Hepatocyte (in vitro differentiated cells): ENCODE data around the gene GRIA1. TPM values are rescaled to one million over a fixed set of nuclear protein-coding genes. Genes with fewer than 3 reads are reported as not detected.
"Not testable (repeated sequence)": the region's sequence is repeated elsewhere in the genome, so short reads cannot be mapped to it uniquely, and the experiment has no call there.

Source experiments
- DNase-seq: peaks from one replicate; pipeline ENCODE4 v3.0.0-alpha.2; 2016; ENCODE audit warnings: low spot score
- H2AFZ ChIP-seq: fragments of 200-600 bp; sonication (generic); 2 replicates; pipeline ENCODE4 v1.6.0; 2016; ENCODE audit warnings: antibody characterized with exemption, mild to moderate bottlenecking
- H3K27ac ChIP-seq: fragments of 200-600 bp; sonication (generic); 2 replicates; pipeline ENCODE4 v1.5.1; 2016; ENCODE audit warnings: mild to moderate bottlenecking
- H3K27me3 ChIP-seq: fragments of 200-600 bp; sonication (generic); 2 replicates; pipeline ENCODE4 v1.6.1; 2016
- H3K36me3 ChIP-seq: fragments of 200-600 bp; sonication (generic); replicated peaks from 2 replicates; pipeline ENCODE4 v1.5.1; 2016; ENCODE audit warnings: low read depth; ENCODE audit not compliant: insufficient read depth
- H3K4me1 ChIP-seq: fragments of 200-600 bp; sonication (generic); 2 replicates; pipeline ENCODE4 v1.5.1; 2016; ENCODE audit warnings: mild to moderate bottlenecking, moderate library complexity; ENCODE audit not compliant: insufficient read depth
- H3K4me2 ChIP-seq: fragments of 200-600 bp; sonication (generic); 2 replicates; pipeline ENCODE4 v1.6.0; 2016
- H3K4me3 ChIP-seq: fragments of 200-600 bp; sonication (generic); 2 replicates; pipeline ENCODE4 v1.5.1; 2016; ENCODE audit warnings: mild to moderate bottlenecking
- H3K79me2 ChIP-seq: fragments of 200-600 bp; sonication (generic); 2 replicates; pipeline ENCODE4 v1.6.0; 2017; ENCODE audit warnings: mild to moderate bottlenecking
- H3K9me2 ChIP-seq: fragments of 200-600 bp; sonication (generic); replicated peaks from 2 replicates; pipeline ENCODE4 v1.6.0; 2017; ENCODE audit warnings: mild to moderate bottlenecking; ENCODE audit not compliant: insufficient read depth
- H3K9me3 ChIP-seq: fragments of 200-600 bp; sonication (generic); 2 replicates; pipeline ENCODE4 v1.5.1; 2016; ENCODE audit warnings: low read depth, mild to moderate bottlenecking
- H4K20me1 ChIP-seq: fragments of 200-600 bp; sonication (generic); 2 replicates; pipeline ENCODE4 v1.6.0; 2016; ENCODE audit warnings: mild to moderate bottlenecking; ENCODE audit not compliant: insufficient read depth, poor library complexity, severe bottlenecking
- EZH2 ChIP-seq: fragments of 200-600 bp; sonication (generic); IDR thresholded peaks from 2 replicates; pipeline ENCODE4 v1.6.1; 2016; ENCODE audit warnings: antibody characterized with exemption, mild to moderate bottlenecking, borderline replicate concordance
- EZH2phosphoT487 ChIP-seq: fragments of 200-600 bp; sonication (generic); IDR thresholded peaks from one replicate; pipeline ENCODE4 v1.6.1; 2018; ENCODE audit warnings: antibody characterized with exemption, mild to moderate bottlenecking, low read depth, moderate library complexity; ENCODE audit not compliant: unreplicated experiment, severe bottlenecking
- WGBS: methylation state at CpG from one replicate; pipeline ENCODE4 v1.1.6; 2016; ENCODE audit warnings: low lambda C conversion rate; ENCODE audit errors: missing lambda C conversion rate; 5-methylcytosine and 5-hydroxymethylcytosine counted together
- polyA plus RNA-seq: library from polyadenylated mRNA; unstranded; fragments of >200 nt; fragmentation: Nextera tagmentation; extraction: Ambion mirVana; gene quantifications from 2 replicates; pipeline ENCODE4 v1.2.1, GENCODE V29; 2016
- total RNA-seq: library from RNA; depleted of rRNA; stranded (reverse); fragments of >200 nt; gene quantifications from 2 replicates; pipeline ENCODE4 v1.2.3, GENCODE V29; 2014
- TF ChIP-seq, protein P1 (sequence below): fragments of 200-600 bp; sonication (generic); IDR thresholded peaks from 2 replicates; pipeline ENCODE4 v1.5.1; 2016; ENCODE audit warnings: antibody characterized with exemption, mild to moderate bottlenecking; ENCODE audit not compliant: poor library complexity

Gene GRIA1
- total and polyA plus RNA-seq, 2 experiments from 2014 or later, result 0.29 to 0.50 TPM

- H3K4me3 ChIP-seq, result no peak overlapping the region
- H3K4me1 ChIP-seq, result no peaks in the 10 kb centered on the region
- no peak overlapping the region for H2AFZ ChIP-seq
- no peaks in the 10 kb centered on the region for H3K9me2 ChIP-seq
- H3K9me3 ChIP-seq, result no peaks in the 10 kb centered on the region
- H3K27ac ChIP-seq, result no peak overlapping the region
- peak overlapping the region; percentile 11 for H3K4me2 ChIP-seq
- no peaks in the 10 kb centered on the region for H3K27me3 ChIP-seq
- WGBS, result 32% methylated on average over 2 of the region's 2 CpGs
- no peaks in the 10 kb centered on the region for H3K36me3 ChIP-seq
- no peaks in the 10 kb centered on the region for H4K20me1 ChIP-seq
- peak; percentile 56 for DNase-seq
- no peaks in the 10 kb centered on the region for H3K79me2 ChIP-seq
- TF ChIP-seq, protein P1, sequence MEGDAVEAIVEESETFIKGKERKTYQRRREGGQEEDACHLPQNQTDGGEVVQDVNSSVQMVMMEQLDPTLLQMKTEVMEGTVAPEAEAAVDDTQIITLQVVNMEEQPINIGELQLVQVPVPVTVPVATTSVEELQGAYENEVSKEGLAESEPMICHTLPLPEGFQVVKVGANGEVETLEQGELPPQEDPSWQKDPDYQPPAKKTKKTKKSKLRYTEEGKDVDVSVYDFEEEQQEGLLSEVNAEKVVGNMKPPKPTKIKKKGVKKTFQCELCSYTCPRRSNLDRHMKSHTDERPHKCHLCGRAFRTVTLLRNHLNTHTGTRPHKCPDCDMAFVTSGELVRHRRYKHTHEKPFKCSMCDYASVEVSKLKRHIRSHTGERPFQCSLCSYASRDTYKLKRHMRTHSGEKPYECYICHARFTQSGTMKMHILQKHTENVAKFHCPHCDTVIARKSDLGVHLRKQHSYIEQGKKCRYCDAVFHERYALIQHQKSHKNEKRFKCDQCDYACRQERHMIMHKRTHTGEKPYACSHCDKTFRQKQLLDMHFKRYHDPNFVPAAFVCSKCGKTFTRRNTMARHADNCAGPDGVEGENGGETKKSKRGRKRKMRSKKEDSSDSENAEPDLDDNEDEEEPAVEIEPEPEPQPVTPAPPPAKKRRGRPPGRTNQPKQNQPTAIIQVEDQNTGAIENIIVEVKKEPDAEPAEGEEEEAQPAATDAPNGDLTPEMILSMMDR, result no peak
- TF ChIP-seq EZH2, result no peak
- no peak for TF ChIP-seq EZH2phosphoT487
Observed at GRCh38 chr5:153831973-153832372, 341.5 kb downstream of the GRIA1 start.

GRCh38 chr5:153835891-153836515 is 345.5 kb downstream of the GRIA1 start:
- H3K36me3 ChIP-seq, result no peaks in the 10 kb centered on the region
- 78% methylated on average over 4 of the region's 4 CpGs for WGBS
- no peaks in the 10 kb centered on the region for H3K9me3 ChIP-seq
- no peaks in the 10 kb centered on the region for H3K27me3 ChIP-seq
- no peak overlapping the region for H3K4me3 ChIP-seq
- H3K79me2 ChIP-seq, result no peaks in the 10 kb centered on the region
- H4K20me1 ChIP-seq, result no peaks in the 10 kb centered on the region
- no peak overlapping the region for H2AFZ ChIP-seq
- H3K4me1 ChIP-seq, result no peaks in the 10 kb centered on the region
- no peak overlapping the region for H3K4me2 ChIP-seq
- no peak for DNase-seq
- TF ChIP-seq EZH2phosphoT487 (no peak), EZH2 (no peak)
- TF ChIP-seq, protein P1, result no peak
- no peaks in the 10 kb centered on the region for H3K9me2 ChIP-seq
- H3K27ac ChIP-seq, result no peak overlapping the region

DNA sequence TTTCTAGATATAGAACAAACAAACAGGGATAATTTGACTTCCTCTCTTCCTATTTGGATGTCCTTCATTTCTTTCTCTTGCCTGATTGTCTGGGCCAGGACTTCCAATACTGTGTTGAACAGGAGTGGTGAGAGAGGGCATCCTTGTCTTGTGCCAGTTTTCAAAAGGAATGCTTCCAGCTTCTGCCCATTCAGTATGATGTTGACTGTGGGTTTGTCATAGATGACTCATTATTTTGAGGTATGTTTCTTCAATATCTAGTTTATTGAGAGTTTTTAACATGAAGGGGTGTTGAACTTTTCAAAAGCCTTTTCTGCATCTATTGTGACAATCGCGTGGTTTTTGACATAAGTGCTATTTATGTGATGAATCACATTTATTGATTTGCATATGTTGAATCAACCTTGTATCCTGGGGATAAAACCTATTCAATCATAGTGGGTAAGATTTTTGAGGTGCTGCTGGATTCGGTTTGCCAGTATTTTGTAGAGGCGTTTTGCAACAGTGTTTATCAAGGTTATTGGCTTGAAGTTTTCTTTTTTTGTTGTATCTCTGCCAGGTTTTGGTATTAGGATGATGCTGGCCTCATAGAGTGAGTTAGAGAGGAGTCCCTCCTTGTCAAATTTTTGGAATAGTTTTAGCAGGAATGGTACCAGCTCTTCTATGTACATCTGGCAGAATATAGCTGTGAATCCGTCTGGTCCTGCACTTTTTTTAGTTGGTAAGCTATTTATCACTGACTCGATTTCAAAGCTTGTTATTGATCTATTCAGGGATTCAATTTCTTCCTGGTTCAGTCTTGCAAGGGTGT is 359.0 kb downstream of the GRIA1 start:
- H3K4me3 ChIP-seq, H3K79me2 ChIP-seq, H4K20me1 ChIP-seq, H3K9me2 ChIP-seq, H3K9me3 ChIP-seq, DNase-seq, H2AFZ ChIP-seq, H3K4me2 ChIP-seq, H3K27ac ChIP-seq, H3K27me3 ChIP-seq, H3K36me3 ChIP-seq, H3K4me1 ChIP-seq: not testable (repeated sequence)
- WGBS, result 88% methylated on average over 6 of the region's 6 CpGs

DNA sequence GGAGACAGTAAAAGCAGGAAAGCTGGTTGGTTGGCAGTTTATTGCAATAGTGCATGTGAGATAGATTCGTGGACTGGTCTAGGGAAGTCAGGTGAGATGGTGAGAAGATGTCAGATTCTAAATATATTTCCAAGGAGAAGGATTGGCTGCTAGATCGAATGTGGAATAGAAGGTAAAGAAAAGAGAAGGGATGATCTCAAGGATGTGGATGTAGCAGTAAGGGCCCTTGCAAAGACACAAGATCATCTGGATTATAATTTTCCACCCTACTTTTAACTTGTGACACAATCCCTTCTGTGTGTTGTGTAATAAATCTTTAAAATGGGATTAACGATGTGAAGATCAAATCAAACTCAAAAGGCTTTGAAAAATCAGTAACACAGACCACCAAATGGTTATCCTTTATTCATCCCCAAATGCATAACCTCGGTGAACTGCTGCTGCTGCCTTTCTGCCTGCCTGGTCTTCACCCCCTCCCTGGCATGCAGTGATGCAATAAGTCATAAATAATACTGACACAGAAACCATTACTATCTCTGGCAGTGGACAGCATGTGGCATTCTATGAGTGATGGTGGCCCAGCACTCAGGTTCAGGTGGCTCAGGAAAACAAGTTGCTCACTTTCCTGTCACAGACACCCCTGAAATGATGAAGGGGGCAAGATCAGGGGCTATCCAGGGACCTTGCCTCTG is 369.9 kb downstream of the GRIA1 start:
- Histone ChIP-seq H3K27me3 (no peaks in the 10 kb centered on the region), H4K20me1 (no peaks in the 10 kb centered on the region), H3K9me2 (no peaks in the 10 kb centered on the region), H3K36me3 (no peaks in the 10 kb centered on the region), H3K4me2 (no peak overlapping the region), H3K9me3 (no peaks in the 10 kb centered on the region), H3K79me2 (no peaks in the 10 kb centered on the region), H3K27ac (no peak overlapping the region), H2AFZ (no peak overlapping the region), H3K4me1 (no peaks in the 10 kb centered on the region), H3K4me3 (no peak overlapping the region)
- no peak for DNase-seq
- WGBS, result 82% methylated on average over 4 of the region's 4 CpGs
- TF ChIP-seq, protein P1, result no peak
- TF ChIP-seq EZH2 (no peak), EZH2phosphoT487 (no peak)

DNA sequence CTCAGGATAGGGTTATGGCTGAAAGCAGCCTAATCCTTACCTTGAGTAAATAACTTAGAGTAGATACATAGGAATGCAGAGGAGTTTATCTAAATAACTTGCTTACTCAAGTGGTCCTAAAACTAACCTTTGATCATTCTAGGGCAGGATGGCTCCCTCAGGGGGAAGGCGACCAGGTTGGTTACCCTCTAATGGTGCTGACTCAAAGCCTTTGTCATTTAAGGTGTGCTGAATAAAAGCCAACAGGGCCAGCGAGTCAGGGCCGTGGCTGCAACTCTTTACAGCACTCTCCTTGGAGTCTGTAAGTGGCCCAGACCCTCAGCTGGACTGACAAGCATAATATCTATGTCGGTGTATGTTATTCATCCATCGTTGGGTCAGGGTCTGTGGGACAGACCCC is 372.4 kb downstream of the GRIA1 start:
- H2AFZ ChIP-seq, H3K27me3 ChIP-seq, H3K4me3 ChIP-seq, H3K4me2 ChIP-seq, H4K20me1 ChIP-seq, H3K4me1 ChIP-seq, H3K79me2 ChIP-seq, H3K27ac ChIP-seq, H3K9me2 ChIP-seq, H3K36me3 ChIP-seq, H3K9me3 ChIP-seq, DNase-seq: not testable (repeated sequence)
- 68% methylated on average over 5 of the region's 5 CpGs for WGBS
